ENCODE measurements around the gene SSTR4. TPM values are rescaled to one million over a fixed set of nuclear protein-coding genes. Genes with fewer than 3 reads are reported as not detected.
"Not testable (repeated sequence)": the region's sequence is repeated elsewhere in the genome, so short reads cannot be mapped to it uniquely, and the experiment has no call there.

The SSTR4 gene, protein sequence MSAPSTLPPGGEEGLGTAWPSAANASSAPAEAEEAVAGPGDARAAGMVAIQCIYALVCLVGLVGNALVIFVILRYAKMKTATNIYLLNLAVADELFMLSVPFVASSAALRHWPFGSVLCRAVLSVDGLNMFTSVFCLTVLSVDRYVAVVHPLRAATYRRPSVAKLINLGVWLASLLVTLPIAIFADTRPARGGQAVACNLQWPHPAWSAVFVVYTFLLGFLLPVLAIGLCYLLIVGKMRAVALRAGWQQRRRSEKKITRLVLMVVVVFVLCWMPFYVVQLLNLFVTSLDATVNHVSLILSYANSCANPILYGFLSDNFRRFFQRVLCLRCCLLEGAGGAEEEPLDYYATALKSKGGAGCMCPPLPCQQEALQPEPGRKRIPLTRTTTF
- total RNA-seq (under 1 TPM in 2 of 7 donors, not detected in 5; 0.15 to 0.69 TPM), polyA plus RNA-seq (not detected)
- long read RNA-seq, donor 1 = 0 reads
- long read RNA-seq, donor 2 = 0 reads
- long read RNA-seq, donor 3 = 0 reads

- H3K4me1 ChIP-seq (ENCODE audit: insufficient read depth) = no peaks in the 10 kb centered on the region
- 16 to 40% (median 25%) methylated on average over 33 to 83 of the region's 83 CpGs for WGBS, 3 donors
- no peak within 1 kb of the TSS for H3K4me3 ChIP-seq
- DNase-seq = no peak
- H3K9me3 ChIP-seq = no peaks in the 10 kb centered on the region
- H3K27ac ChIP-seq = no peak within 1 kb of the TSS
- intact Hi-C loops (cut with DNase I) = loop anchor here in 1 of 4 donors (10.0 kb wide), 1 partner anchor 300 kb away; no protein-coding TSS in a partner anchor
- no peaks in the 10 kb centered on the region for H3K27me3 ChIP-seq
- no peaks in the 10 kb centered on the region for H3K36me3 ChIP-seq
- no peak for TF ChIP-seq CTCF (IDR thresholded peaks at IDR 0.05)
- TF ChIP-seq EP300 (IDR thresholded peaks at IDR 0.05) = no peak
- TF ChIP-seq POLR2A (IDR thresholded peaks at IDR 0.05) = no peak
These were observed at the start of gene SSTR4 for GRCh38 chr20:23034721-23035671. TSS of gene SSTR4 (plus strand) at chr20:23035312. CDS start at chr20:23035484, 172 bp downstream.

GRCh38 chr20:22986601-22987000 lies 48.5 kb upstream of the SSTR4 start:
- DNase-seq = no peak
- H3K36me3 ChIP-seq = no peaks in the 10 kb centered on the region
- H3K4me1 ChIP-seq (ENCODE audit: insufficient read depth) = no peaks in the 10 kb centered on the region
- intact Hi-C loops (cut with DNase I) = no loop called here
- no peaks in the 10 kb centered on the region for H3K27me3 ChIP-seq
- TF ChIP-seq CTCF (IDR thresholded peaks at IDR 0.05) = no peak
- no peak for TF ChIP-seq POLR2A (IDR thresholded peaks at IDR 0.05)
- 33 to 67% (median 58%) methylated on average over 1 of the region's 1 CpG for WGBS, 3 donors
- no peak overlapping the region for H3K27ac ChIP-seq
- no peaks in the 10 kb centered on the region for H3K9me3 ChIP-seq
- no peak overlapping the region for H3K4me3 ChIP-seq

DNA sequence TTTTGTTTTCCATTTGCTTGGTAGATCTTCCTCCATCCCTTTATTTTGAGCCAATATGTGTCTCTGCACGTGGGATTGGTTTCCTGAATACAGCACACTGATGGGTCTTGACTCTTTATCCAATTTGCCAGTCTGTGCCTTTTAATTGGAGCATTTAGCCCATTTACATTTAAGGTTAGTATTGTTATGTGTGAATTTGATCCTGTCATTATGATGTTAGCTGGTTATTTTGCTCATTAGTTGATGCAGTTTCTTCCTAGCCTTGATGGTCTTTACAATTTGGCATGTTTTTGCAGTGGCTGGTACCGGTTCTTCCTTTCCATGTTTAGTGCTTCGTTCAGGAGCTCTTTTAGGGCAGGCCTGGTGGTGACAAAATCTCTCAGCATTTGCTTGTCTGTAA lies 43.7 kb upstream of the SSTR4 start:
- H3K36me3 ChIP-seq; DNase-seq; H3K9me3 ChIP-seq; H3K4me1 ChIP-seq (ENCODE audit: insufficient read depth); H3K27me3 ChIP-seq; H3K27ac ChIP-seq; intact Hi-C loops (cut with DNase I); H3K4me3 ChIP-seq: not testable (repeated sequence)
- WGBS, 3 donors = 71 to 82% (median 77%) methylated on average over 3 of the region's 3 CpGs

GRCh38 chr20:22993823-22994222 lies 41.3 kb upstream of the SSTR4 start:
- Histone ChIP-seq H3K4me3 (no peak overlapping the region), H3K36me3 (no peaks in the 10 kb centered on the region), H3K27ac (no peak overlapping the region), H3K9me3 (no peaks in the 10 kb centered on the region), H3K27me3 (no peaks in the 10 kb centered on the region), H3K4me1 (ENCODE audit: insufficient read depth) (no peaks in the 10 kb centered on the region)
- 93 to 96% (median 93%) methylated on average over 2 of the region's 2 CpGs for WGBS, 3 donors
- TF ChIP-seq POLR2A (IDR thresholded peaks at IDR 0.05) (no peak), CTCF (IDR thresholded peaks at IDR 0.05) (no peak), EP300 (IDR thresholded peaks at IDR 0.05) (no peak)
- intact Hi-C loops (cut with DNase I) = no loop called here
- no peak for DNase-seq

Measured in ovary (tissue), 10 donors.